HG02798 (cell line): ENCODE results near the gene REV1.
"Not testable (repeated sequence)": the region's sequence is repeated elsewhere in the genome, so short reads cannot be mapped to it uniquely, and the experiment has no call there.

Experiments
- ATAC-seq: cut with Tn5 transposase; IDR thresholded peaks from one replicate; pipeline ENCODE4 v1.9.1; 2021; ENCODE audit warnings: mild to moderate bottlenecking; ENCODE audit not compliant: unreplicated experiment, poor library complexity

REV1 gene

DNA sequence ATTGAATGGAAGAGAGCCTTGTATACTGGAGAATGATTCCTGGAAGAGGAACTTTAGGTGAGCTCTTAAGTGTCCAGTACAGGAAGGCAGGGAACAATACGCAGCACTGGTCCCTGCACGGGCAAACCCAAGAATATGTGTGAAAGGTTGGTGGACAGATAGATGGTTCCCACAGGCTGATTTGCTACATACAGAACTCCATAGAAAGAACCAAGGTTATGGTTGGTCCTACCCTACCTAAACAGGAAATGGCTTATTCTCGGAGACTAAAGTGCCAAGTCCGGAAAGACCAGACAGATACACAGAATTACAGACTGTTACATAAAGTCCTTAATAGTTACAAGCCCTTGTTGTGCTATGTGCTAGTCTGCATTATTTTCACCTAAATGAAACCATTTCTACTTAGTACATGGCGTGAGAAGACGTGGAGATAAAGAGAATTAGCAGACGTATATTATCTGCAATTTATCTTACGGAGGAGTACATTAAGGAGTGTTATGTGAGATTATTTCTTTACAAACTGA is 1.2 kb downstream of the REV1 start:
- ATAC-seq = no peak

DNA sequence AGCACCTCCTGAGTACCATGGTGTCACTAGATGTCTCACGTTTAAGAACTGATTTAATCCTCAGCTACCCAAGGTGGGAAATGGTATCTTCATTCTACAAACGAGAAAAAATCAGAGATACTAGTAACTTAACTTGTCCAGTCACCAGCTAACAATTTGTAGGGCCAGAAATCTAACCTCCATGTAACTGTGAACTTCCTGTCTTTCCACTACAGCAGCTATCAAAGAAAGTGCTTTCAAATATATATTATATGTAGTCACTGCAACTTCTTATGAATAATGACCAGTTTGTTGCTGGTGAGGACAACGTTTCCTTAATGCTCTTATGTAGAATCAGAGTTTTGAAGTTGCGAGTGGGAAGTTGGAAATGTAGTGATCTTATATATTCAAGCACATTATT is 1.9 kb downstream of the REV1 start:
- no peak for ATAC-seq

DNA sequence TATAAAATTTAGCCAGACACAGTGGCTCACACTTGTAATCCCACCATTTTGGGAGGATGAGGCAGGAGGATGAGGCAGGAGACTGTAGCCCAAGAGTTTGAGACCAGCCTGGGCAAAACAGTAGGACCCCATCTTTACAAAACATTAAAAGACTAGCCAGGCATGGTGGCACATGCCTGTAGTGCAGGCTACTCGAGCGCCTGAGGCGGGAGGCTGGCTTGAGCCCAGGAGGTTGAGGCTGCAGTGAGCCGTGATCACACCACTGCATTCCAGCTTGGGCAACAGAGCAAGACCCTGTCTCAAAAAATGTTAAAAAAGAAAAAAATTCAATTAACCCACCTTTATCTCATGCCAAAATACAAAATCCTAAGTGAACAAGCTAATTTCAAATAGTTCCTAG is 4.0 kb downstream of the REV1 start:
- ATAC-seq = no peak

DNA sequence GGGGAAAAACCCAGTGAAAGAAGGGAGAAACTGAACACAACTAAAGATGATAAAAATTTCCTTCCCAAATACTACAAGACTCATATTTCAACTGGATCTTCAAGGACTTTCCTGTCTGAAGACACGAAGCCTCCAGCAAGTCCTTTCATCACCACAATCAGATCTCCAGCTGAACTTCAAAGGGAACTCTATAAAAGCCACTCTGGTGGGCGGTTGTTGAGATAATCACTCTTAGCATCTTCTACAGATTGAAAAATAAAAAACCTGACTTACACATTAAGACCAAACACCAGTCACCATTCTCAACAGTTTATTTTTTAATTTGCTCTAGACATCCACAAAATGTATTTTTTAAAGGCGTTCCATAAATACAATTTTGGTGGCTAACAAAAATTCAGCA is 4.4 kb downstream of the REV1 start:
- ATAC-seq = no peak

- no peak for ATAC-seq
These were observed 5.6 kb downstream of the REV1 start for GRCh38 chr2:99484205-99484604.

GRCh38 chr2:99481941-99482340 is 7.9 kb downstream of the REV1 start:
- no peak for ATAC-seq

- ATAC-seq = no peak
These were observed 8.3 kb downstream of the REV1 start for GRCh38 chr2:99481527-99481926.

GRCh38 chr2:99480390-99480789 is 9.4 kb downstream of the REV1 start:
- ATAC-seq = no peak

GRCh38 chr2:99478632-99479031 is 11.2 kb downstream of the REV1 start:
- ATAC-seq = no peak

DNA sequence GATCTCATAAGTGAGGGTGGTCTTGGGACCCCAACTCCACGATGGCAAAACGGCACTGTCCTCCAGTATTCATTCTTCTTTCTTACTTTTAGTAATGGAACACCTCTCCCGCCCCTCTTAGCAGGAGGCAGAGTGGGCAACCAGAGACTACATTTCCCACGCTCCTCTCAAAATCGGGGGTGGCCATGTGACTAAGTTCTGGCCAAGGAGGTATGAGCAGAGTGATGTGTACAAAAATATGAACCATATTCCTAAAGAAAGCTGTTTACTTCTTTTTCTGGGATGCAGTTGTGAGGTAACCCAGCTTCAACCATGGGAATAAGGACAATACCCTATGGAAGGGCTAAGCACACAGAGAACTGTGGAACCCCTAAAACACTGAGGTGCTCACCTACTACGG is 12.8 kb downstream of the REV1 start:
- ATAC-seq = no peak

GRCh38 chr2:99476629-99477028 is 13.2 kb downstream of the REV1 start:
- ATAC-seq = no peak

- ATAC-seq = not testable (repeated sequence)
These were observed 14.7 kb downstream of the REV1 start for GRCh38 chr2:99475095-99475494.

- no peak for ATAC-seq
These were observed 16.2 kb downstream of the REV1 start for GRCh38 chr2:99473518-99474083.

DNA sequence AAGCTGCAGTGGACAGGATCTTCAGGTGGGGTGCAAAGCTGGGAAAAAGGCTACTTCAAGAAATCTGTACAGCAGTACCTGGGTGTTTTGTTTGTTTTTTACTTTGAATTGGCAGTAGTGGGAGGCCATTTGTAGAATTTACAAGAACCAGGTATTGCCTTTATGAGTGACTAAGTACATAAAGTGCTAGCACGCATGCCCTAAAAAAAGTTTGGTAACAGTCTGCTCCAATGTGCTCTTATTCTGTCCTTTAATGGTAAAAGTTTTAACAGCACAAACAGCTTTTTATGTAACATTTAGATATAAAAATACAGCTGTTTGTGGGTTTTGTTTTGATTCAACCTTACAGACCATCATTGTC is 17.2 kb downstream of the REV1 start:
- ATAC-seq = no peak

GRCh38 chr2:99471654-99472599 is 17.9 kb downstream of the REV1 start:
- no peak for ATAC-seq

DNA sequence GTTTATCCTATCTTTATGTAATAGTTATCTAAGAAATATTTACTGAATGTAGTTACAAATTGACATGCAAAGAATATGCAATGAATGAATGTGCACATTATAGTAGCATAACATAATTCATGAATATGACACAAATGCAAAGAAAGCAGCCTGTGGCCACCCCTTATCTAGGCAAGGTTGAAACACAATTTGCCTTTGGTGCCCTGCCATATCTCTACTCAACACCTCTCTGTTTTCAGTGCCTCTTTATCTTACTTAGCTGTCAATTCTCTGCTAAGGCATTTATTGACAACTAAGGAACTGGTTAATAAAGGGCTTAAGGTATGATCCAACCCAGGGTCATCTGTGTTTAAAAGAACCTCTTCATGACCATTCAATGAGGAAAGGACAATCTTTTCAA is 18.9 kb downstream of the REV1 start:
- ATAC-seq = no peak

DNA sequence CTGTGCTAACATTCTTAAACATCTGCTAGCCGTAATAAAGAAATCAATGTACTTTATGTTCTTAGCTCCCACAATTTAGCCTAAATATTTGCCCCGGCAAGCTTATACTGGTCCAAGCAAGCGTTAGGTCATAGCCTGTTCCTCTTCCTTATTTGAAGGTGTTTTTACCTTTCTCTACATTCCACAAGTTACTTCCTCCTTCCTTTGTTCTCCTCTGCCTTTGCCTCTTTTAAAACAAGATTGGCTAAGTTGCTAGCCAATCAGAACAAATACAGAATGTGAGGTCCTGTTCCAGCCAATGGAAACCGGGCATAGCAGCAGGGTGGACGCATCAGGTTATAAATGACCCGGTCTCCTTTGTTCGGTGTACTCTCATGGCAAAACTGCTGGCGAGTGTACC is 19.4 kb downstream of the REV1 start:
- ATAC-seq = not testable (repeated sequence)

GRCh38 chr2:99469394-99469793 is 20.4 kb downstream of the REV1 start:
- ATAC-seq = no peak

- no peak for ATAC-seq
These were observed 21.7 kb downstream of the REV1 start for GRCh38 chr2:99468155-99468554.

DNA sequence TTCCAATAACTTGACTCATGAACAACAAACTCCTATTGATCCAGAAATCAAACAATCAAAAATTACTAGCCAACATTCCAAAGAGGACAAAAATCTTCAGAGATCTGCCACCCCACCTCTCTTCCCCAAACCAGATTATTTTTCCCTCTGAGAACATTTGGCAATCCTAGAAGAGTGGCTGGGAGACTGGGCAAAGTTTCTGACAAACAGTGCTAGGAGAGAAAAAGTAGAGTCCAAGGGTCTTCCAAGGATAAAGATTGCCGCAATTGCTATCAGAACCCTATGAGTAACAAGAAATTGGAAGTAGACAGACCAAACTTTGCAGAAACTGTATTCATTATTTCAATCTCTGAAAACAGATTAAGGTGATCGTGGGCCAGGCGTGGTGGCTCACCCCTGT is 22.4 kb downstream of the REV1 start:
- no peak for ATAC-seq

DNA sequence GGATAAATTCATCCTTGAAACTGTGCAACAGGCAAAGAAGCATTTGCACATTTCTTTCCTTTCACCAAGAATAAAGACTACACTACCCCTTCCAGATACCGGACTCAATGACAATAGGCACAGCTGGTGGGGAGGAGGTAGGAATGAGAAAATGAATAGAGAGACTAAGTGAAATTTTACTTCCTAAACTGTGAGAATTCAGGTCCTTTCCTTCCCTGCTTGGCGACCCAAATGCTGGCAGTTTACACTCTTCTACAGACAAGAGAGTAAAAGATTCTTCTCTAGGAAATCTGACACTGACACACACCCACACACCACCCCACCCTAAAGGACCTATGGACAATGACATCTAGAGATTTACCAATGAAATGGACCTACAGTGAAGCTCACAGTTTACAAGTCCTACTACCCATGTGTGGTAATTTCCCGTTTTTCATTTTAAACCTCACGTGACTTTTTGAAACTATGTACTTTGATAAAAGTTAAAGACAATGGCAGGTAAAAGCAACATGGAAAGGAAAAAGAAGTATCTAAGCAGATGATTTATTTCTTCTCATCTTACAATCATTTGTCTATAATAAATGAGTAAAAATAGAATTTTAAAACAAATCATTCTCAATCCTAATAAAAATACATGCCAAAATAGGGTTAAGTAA is 27.9 kb downstream of the REV1 start:
- ATAC-seq = no peak
